Natural killer cell (primary cell): Measurements from ENCODE around the gene SAMD4A. TPM values are rescaled to one million over a fixed set of nuclear protein-coding genes. Genes with fewer than 3 reads are reported as not detected.

Experiments
- ATAC-seq, 3 donors: fragments of 150-1000 bp in 2 of 3; fragments of 200-7000 bp in 1 of 3; cut with Tn5 transposase; 1 replicate in 1 of 3; 2 replicates in 2 of 3; pipeline ENCODE4 v1.10.0; 2021; ENCODE audit warnings: mild to moderate bottlenecking in 2 of 3, moderate library complexity in 2 of 3
- DNase-seq, 2 donors: peaks; one replicate each; pipeline versions ENCODE4 v3.0.0 to v3.0.0-alpha.2; 2013 to 2021; ENCODE audit warnings: mixed read lengths in 1 of 2
- H3K27ac ChIP-seq: one replicate; pipeline ENCODE4 v1.5.1; 2013; ENCODE audit warnings: mild to moderate bottlenecking, low read length
- H3K27me3 ChIP-seq: one replicate; pipeline ENCODE4 v1.6.1; 2013; ENCODE audit warnings: low read length; ENCODE audit not compliant: control insufficient read depth, insufficient read depth
- H3K36me3 ChIP-seq: one replicate; pipeline ENCODE4 v1.6.1; 2013; ENCODE audit warnings: low read length; ENCODE audit not compliant: control insufficient read depth, insufficient read depth
- H3K4me1 ChIP-seq: one replicate; pipeline ENCODE4 v1.6.1; 2013; ENCODE audit warnings: low read length; ENCODE audit not compliant: control insufficient read depth, insufficient read depth
- H3K4me3 ChIP-seq: one replicate; pipeline ENCODE4 v1.5.1; 2013; ENCODE audit warnings: low read length
- H3K9me3 ChIP-seq: one replicate; pipeline ENCODE4 v1.6.1; 2013; ENCODE audit warnings: low read length; ENCODE audit not compliant: control insufficient read depth, insufficient read depth
- H3K27ac Mint-ChIP-seq, 2 donors: one replicate each; pipeline ENCODE4 v1.8.0; 2022; ENCODE audit warnings: mild to moderate bottlenecking in 2 of 2, mixed read lengths in 2 of 2, moderate library complexity in 1 of 2
- H3K27me3 Mint-ChIP-seq, 2 donors: one replicate each; pipeline ENCODE4 v1.8.0; 2022; ENCODE audit warnings: low read depth in 2 of 2, mixed read lengths in 2 of 2
- H3K36me3 Mint-ChIP-seq: one replicate; pipeline ENCODE4 v1.8.0; 2022; ENCODE audit warnings: mixed read lengths
- H3K4me1 Mint-ChIP-seq, 2 donors: one replicate each; pipeline ENCODE4 v1.8.0; 2022; ENCODE audit warnings: mixed read lengths in 2 of 2
- H3K4me3 Mint-ChIP-seq: one replicate; pipeline ENCODE4 v1.8.0; 2022; ENCODE audit warnings: mild to moderate bottlenecking, moderate library complexity, mixed read lengths
- H3K9me3 Mint-ChIP-seq, 2 donors: one replicate each; pipeline ENCODE4 v1.8.0; 2022; ENCODE audit warnings: mixed read lengths in 2 of 2
- CTCF ChIP-seq: fragments of 200-600 bp; IDR thresholded peaks from one replicate; pipeline ENCODE4 v1.8.0; 2022; ENCODE audit warnings: antibody characterized with exemption
- WGBS: methylation state at CpG from one replicate; pipeline ENCODE4 v1.1.7; 2013; ENCODE audit warnings: missing lambda C conversion rate; ENCODE audit not compliant: insufficient coverage; 5-methylcytosine and 5-hydroxymethylcytosine counted together
- intact Hi-C: fragments of 100-400 bp; cut with micrococcal nuclease; formaldehyde crosslinking; loops from one replicate; pipeline ENCODE4 v1.14.2; 2022
- total RNA-seq, 4 donors: library from RNA; stranded (reverse); fragments of 120-200 nt in 1 of 4; gene quantifications; one replicate each; pipeline versions ENCODE4 v1.2.3 to v1.2.4, GENCODE V29; 2013 to 2022

Gene SAMD4A
- total RNA-seq, 3 donors from 2014 or later (not counting 1 experiment from before 2014, with no cell fraction given) = 0.70 to 1.6 (median 1.4) TPM

GRCh38 chr14:54712465-54713200 lies 145.7 kb downstream of the SAMD4A start:
- ATAC-seq (no peak), DNase-seq (no peak)
- H3K4me3 Mint-ChIP-seq = no peak overlapping the region
- peaks cover 18 to 21% of the 10 kb centered on the region in 2 donors for H3K27me3 Mint-ChIP-seq
- no peak overlapping the region for H3K4me3 ChIP-seq
- H3K4me1 Mint-ChIP-seq = no peaks in the 10 kb centered on the region
- no peaks in the 10 kb centered on the region for H3K9me3 Mint-ChIP-seq
- H3K27ac Mint-ChIP-seq = no peak overlapping the region
- WGBS = 36% methylated on average over 4 of the region's 5 CpGs
- intact Hi-C loops = no loop called here
- H3K36me3 Mint-ChIP-seq = no peaks in the 10 kb centered on the region
- H3K27me3 ChIP-seq = peaks cover 3% of the 10 kb centered on the region
- no peaks in the 10 kb centered on the region for H3K9me3 ChIP-seq
- peaks cover 11% of the 10 kb centered on the region for H3K4me1 ChIP-seq
- no peaks in the 10 kb centered on the region for H3K36me3 ChIP-seq
- H3K27ac ChIP-seq = no peak overlapping the region
- TF ChIP-seq CTCF = no peak

DNA sequence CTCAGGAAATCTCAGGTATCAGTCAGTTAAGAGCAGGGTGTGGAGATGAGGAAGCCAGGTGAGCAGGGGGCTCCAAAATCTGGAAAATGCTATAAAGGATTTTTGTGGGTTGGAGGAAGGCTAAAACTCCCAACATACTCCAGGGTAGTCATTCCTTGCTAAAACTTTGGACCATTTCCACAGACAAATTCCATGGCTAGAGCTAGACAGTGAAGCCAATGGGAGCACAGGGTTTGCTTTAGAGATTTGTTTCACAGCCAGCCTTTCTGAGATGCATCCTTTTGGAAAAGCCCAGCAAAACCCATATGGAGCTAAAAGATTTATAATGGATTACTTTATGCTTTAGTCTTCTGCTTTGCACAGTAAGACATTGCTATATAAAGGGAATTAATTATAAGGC lies 146.5 kb downstream of the SAMD4A start:
- no peak overlapping the region for H3K27ac Mint-ChIP-seq
- H3K9me3 ChIP-seq = no peaks in the 10 kb centered on the region
- no peaks in the 10 kb centered on the region for H3K9me3 Mint-ChIP-seq
- no peaks in the 10 kb centered on the region for H3K4me1 Mint-ChIP-seq
- peaks cover 11% of the 10 kb centered on the region for H3K4me1 ChIP-seq
- H3K4me3 ChIP-seq = no peak overlapping the region
- intact Hi-C loops = no loop called here
- H3K27me3 ChIP-seq = peaks cover 3% of the 10 kb centered on the region
- H3K27ac ChIP-seq = no peak overlapping the region
- no peak overlapping the region for H3K4me3 Mint-ChIP-seq
- H3K36me3 Mint-ChIP-seq = no peaks in the 10 kb centered on the region
- H3K36me3 ChIP-seq = no peaks in the 10 kb centered on the region
- ATAC-seq (no peak), DNase-seq (no peak)
- TF ChIP-seq CTCF = no peak
- H3K27me3 Mint-ChIP-seq = peaks cover 18 to 21% of the 10 kb centered on the region in 2 donors

DNA sequence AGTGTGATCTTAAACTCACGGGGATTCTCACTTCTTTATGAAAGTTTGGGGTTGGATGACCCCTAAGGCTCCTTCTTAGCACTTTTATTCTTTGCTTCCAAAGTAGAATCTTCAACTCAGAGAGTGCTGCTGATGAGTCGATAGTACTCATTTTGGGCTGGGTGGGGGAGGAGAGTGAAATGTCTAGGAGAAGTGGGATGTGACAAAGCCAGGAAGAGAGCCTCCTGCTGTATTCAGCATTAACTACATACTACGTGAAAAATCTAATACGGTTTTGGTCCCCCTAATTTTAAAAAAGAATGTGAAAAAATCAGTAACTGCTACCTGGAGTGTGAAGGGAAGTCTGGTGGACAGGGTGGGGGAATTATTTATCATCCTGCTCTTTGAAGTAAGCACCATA lies 148.3 kb downstream of the SAMD4A start:
- intact Hi-C loops = no loop called here
- H3K27me3 Mint-ChIP-seq = peaks cover 21 to 32% of the 10 kb centered on the region in 2 donors
- WGBS = 83% methylated on average over 4 of the region's 4 CpGs
- H3K36me3 Mint-ChIP-seq = no peaks in the 10 kb centered on the region
- DNase-seq = no peak
- no peak overlapping the region for H3K4me3 Mint-ChIP-seq
- H3K27ac Mint-ChIP-seq = no peak overlapping the region
- no peaks in the 10 kb centered on the region for H3K4me1 Mint-ChIP-seq
- Histone ChIP-seq H3K4me3 (no peak overlapping the region), H3K27me3 (no peaks in the 10 kb centered on the region), H3K4me1 (peaks cover 11% of the 10 kb centered on the region), H3K36me3 (no peaks in the 10 kb centered on the region), H3K27ac (no peak overlapping the region), H3K9me3 (no peaks in the 10 kb centered on the region)
- no peak for ATAC-seq
- TF ChIP-seq CTCF = no peak
- no peaks in the 10 kb centered on the region for H3K9me3 Mint-ChIP-seq

- peaks cover 23 to 35% of the 10 kb centered on the region in 2 donors for H3K27me3 Mint-ChIP-seq
- ATAC-seq (no peak), DNase-seq (no peak)
- no peak overlapping the region for H3K27ac ChIP-seq
- H3K4me1 Mint-ChIP-seq = no peaks in the 10 kb centered on the region
- no peaks in the 10 kb centered on the region for H3K27me3 ChIP-seq
- no peak overlapping the region for H3K27ac Mint-ChIP-seq
- H3K9me3 ChIP-seq = no peaks in the 10 kb centered on the region
- H3K4me3 Mint-ChIP-seq = no peak overlapping the region
- WGBS = 40% methylated on average over 1 of the region's 1 CpG
- intact Hi-C loops = no loop called here
- no peaks in the 10 kb centered on the region for H3K36me3 ChIP-seq
- no peaks in the 10 kb centered on the region for H3K36me3 Mint-ChIP-seq
- no peaks in the 10 kb centered on the region for H3K9me3 Mint-ChIP-seq
- no peak for TF ChIP-seq CTCF
- H3K4me3 ChIP-seq = no peak overlapping the region
- H3K4me1 ChIP-seq = peaks cover 11% of the 10 kb centered on the region
These were observed 148.9 kb downstream of the SAMD4A start for GRCh38 chr14:54715811-54716210.
